Dedifferentiated amniotic fluid mesenchymal stem cell (primary cell): ENCODE results near the gene CBFB.

Experiments used
- DNase-seq: peaks from one replicate; pipeline ENCODE4 v3.0.0-alpha.2; 2016; ENCODE audit errors: extremely low spot score

Gene CBFB

DNA sequence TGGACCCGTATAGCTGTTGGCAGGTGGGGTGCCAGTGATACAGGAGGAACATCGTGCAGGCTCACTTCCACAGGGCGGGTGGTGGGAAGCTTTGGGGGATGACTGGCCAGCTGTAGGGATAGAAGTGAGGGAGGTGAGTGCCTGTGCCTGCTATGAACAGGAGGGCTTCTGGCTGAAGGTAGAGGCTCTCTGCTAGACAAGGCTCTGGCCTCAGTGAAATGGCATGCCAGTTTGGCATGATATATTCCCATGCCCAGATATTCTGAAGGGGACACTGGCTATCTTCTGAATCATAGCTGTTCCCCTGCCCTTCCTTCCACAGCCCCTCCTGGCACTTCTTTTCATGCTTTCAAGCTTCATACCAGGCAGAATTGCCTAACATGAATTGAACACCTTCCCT, 99.9 kb downstream of the CBFB start:
- no peak for DNase-seq

DNA sequence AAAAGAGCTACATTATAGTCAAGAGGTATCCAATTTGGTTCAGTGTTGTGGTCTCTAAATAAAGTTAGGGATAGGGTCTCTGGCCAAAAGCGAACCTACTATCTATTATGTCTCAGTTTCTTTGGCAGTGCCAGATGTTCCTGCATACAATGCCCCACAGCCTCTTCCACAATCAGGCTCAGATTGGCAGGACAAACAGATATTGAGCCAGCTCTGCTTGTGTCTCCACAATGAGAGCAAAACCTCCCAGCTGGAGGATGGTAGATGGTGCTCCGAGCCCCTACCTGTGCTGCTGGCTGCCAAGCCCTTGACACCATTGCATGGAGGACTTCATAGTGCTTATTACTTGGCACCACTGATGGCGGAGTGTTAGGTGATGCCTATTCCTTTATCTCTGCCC, 100.5 kb downstream of the CBFB start:
- no peak for DNase-seq

DNA sequence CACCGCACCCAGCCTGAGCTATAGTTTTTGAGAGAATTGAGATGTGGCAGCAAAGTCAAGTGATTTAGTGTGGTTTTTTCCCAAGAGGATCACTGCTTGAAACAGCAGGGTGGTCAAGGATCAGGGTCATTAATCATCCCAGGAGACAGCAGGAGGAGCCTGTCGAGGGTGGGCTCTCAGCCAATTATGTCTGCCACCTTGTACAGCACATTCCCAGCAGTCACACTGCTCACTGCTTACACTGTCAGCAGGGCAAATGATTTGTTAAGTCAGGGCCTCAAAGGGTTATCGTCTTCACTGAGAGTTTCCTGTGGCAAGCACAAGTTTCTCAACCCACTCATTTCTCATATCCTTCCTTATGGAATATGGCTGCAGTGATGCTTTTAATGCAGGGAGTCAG, 108.7 kb downstream of the CBFB start:
- no peak for DNase-seq

DNA sequence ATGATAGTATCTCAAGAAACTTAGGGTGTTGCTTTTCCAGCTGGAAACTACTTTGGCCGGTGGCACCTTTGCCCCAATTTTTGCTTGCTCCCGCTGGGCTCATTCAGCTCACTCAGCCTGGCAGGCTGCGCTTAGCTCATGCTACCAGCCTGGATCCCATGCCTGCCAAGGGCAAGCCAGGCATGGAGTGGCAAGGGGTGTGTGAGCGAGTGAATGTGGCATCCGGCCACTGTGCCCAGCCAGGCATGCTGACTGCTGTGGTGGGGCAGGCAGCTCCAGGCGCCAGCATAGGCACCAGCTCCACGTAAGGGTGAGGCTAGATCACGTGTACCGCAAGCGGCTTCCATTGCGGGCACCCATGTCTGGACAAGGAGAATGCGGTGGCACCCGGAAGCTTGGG, 112.4 kb downstream of the CBFB start:
- no peak for DNase-seq

DNA sequence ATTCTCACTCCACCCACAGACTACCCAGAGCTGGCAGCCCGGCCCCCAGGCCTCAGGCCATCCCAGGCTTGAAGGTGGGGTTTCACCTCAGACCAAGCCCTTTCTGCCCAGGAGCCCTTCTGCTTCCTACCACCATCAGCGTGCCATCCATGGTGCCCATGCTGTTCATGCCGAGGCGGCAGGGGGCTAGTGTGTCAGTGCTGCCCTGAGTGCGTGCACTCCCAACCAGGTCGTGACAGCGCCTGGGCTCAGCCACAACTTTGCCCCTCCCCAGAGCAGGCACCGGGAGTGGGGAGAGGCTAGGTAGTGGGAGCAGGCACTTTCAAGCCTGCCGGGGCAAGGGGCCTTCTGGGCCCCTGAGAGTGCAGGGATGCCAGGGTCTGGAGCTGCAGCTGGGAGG, 113.4 kb downstream of the CBFB start:
- no peak for DNase-seq

DNA sequence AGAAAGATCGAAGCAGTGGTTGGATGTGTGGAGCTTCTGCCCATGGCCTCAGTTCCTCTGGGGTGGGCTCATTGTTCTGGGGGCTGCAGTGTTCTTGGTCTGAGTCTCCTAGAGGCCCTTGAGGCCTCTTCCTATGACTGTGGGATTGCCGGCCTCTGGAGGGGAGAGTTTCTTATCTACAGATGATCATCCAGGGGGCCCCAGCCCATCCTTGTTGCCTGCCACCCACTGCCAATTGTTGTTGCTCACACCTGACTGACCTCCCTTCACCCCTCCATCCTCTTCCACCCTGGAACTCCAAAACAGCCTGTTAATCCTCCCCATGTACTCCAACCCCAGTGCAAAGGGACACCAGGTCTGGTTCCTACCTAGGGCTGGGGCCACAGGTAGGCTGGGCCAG, 116.0 kb downstream of the CBFB start:
- no peak for DNase-seq

DNA sequence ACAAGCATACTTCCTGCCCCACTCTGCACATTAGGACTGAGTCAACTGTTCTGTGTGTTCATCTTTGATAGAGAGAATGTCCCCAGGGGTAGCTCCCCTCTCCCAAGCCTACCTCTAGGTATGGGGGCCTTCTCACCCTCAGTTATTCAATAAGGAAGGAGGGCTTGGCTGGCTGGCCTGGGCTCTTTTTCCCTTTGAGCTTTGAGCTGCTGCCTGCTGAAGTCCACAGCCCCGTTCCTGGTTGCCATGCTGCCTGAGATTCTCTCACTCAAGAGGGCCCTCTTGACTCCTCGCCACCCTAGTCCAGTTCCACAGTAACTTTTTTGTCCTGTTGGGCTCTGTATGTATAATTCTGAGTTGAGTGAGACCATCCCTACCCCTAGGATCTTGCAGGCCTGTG, 116.8 kb downstream of the CBFB start:
- DNase-seq = no peak

DNA sequence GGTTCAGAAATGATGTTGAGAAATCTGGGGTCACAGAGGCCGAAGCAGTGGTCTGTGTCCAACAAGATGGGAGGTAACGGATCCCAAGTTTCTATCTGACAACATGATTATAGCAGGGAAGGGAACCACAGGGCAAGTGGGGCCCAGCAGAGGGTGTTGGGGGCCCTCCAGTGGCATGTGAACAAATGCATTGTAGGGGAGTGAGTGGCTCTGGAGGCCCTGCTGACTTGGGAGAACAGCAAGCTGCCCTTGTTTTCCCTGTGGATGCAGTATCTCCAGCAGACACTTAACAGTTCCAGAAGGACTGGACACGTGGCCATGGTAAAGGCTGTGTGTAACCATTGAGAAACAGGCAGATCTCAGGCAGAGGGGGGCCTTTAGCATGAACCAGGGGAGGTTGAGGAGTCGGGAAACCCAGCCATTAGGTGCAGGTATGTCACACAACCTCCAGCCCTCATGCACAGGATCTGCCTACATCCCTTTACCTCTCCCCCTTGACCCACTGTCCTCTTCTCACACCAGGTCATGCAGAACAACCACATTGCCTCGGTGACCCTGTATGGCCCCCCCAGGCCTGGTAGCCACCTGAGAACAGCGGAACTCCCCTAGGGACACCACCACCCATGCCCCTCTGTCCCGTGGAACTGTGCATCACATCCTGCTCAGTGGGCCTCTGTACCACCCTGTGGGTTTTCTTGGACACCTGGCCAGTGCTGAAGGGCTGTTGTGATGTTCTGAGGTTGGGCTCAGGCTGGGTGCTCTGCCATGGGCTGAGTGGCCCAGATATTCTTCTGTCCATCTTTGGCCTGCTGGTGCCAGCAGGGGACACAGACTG, 117.8 kb downstream of the CBFB start:
- no peak for DNase-seq

DNA sequence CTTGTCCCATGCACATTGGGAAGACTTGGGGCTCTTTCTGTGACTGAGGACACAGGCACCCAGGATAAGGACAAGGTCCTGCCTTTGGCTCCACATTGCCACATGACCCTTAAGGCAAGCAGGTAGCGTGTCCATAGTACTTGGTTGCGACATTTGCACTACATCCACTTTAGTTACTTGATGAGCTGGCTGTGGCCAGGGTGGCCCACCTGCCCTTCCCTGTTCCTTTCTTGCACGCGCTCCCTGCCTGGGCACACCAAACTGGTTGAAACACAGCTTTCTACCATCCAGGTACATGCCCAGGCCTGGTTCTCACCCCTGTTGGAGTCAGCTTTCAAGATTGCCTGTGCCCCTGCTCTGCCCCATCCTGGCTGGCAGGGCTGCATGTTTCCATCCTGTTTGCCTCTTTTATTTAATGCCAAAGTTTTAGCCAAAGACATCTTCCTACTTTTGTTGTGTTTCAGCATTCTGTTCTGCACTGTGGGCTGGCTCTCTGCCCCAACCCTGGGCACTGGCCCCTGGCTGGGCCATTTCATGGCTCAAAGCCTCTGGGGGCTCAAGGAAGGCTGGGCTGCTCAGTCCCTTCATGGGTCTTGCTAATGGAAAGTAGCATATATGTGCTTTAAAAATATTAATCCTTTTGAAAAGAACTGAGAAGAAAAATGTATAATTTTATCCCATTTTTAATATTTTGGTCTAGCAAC, 118.6 kb downstream of the CBFB start:
- no peak for DNase-seq

DNA sequence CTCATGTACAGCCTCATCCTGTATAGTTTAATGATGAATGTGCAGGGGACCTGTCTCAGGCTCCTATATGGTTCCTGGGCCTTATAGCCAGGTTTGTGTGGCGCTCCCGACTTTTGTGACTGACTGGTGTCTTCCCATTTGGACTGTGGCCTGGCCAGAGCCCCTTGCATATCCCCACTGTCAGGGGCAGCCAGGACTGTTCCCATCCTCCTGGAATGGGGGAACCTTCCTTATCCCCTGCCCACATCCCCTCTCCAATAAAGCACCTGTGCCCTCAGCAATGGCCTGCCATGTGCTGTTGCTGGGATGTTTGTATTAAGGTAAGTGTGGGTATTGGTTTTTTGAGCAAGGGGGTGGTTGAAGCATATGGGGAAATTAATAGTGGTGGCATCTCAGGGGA, 119.3 kb downstream of the CBFB start:
- DNase-seq = no peak

DNA sequence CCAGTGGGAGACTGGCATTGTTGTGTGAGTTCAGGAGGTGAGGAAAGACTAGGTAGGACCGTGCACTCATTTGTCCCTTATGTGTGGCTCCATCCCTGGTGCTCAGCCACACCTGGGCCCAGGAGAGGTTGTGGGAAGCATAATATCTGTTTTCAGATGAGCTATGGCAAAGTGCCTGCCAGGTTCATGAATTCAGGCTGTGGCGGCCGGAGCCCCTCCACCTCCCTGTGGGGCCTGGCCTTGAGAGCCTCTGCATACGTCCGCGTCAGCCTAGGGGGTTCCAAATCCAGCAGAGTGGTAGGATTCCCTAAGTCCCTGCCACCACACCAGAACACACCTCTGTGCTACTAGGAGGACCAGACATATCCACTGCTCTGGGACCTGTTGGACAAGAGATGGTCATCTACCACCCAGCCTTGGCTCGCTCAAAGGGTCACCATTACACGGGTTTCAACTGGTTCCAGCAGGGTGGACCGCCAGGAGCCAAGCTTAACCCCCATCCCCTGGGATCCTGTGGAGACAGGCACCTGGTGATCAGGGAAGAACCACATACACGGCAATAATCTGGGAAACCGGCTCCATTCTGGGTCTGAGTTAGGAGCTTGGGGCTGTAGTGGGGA, 119.8 kb downstream of the CBFB start:
- no peak for DNase-seq

DNA sequence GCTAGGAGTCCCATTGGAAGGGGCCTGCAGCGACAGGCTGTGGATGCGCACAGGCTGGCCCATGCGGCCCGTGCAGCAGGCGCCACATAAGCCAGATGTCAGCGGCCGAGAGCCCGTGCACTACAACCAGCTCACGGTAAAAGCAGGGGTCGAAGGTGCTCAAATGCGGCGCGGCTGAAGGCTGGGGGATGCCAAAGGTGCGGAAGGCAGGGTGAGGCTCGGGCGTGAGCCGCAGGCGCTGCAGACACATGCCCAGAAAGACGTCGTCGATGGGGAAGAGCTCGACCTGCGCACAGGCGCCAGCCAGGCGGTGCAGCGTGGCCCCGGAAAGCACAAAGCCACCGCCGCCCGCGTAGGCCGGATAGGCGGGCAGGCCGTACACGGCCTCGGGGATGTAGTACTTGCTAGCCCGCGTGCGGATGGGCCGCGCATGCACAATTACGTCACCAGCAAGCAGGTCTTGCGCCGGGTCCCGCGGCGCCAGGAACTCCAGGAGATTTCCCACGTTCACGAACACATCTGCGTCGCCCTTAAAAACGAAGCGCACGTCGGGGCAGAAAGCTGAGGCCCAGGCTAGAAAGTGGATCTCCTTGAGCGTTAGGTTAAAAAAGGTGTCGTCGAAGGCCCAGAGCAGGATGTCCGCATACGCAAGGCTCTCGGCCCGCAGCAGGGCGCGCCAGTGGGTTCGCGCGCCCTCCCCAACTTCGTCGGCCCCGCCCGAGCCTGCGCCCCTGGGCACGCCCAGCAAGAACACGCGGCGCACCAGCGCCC, 120.5 kb downstream of the CBFB start:
- no peak for DNase-seq

DNA sequence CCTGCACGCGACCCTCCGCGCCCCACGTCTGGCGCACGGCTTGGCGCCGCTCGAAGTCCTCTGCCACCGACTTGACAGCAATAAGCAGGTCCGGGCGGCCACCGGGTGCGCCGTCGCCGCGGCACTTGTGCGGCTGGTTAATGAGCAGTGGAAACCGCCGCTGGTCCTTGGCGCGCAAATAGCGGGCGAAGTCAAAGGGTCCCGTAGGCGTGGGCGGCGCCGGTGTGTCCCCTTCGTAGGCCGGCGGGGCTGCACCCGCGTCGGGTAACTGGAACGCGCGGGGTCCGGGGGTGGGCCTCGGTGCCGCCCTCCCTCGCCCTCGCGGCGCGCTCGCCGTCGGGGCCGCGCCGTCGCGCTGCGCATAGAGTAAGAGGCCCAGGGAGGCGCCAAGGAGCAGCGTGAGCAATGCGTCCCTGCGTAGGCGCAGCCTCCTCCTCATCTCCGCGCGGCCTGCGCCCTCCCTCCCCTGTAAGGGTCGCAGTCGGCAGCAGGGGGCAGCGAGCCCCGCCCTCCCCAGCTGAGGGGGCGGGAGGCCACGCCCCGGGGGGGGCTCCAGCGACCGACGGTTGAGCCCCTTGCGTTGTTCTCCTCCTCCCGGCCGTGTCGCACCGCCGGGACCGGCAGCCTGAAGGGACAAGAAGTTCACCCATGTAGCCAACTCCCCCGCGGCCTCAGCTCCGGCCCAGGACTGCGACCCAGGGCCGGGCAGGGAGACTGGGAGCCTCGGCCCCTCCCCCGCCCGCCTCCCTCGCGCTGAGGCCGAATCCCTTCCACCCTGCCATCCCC, 121.3 kb downstream of the CBFB start:
- DNase-seq = no peak
